GM18873 (cell line): ENCODE results near the gene F2RL2.
"Not testable (repeated sequence)": the region's sequence is repeated elsewhere in the genome, so short reads cannot be mapped to it uniquely, and the experiment has no call there.

Experiments
- ATAC-seq: cut with Tn5 transposase; IDR thresholded peaks from one replicate; pipeline ENCODE4 v1.9.1; 2021; ENCODE audit warnings: mild to moderate bottlenecking, moderate library complexity, moderate number of reproducible peaks; ENCODE audit not compliant: unreplicated experiment, low FRiP score

Gene F2RL2

DNA sequence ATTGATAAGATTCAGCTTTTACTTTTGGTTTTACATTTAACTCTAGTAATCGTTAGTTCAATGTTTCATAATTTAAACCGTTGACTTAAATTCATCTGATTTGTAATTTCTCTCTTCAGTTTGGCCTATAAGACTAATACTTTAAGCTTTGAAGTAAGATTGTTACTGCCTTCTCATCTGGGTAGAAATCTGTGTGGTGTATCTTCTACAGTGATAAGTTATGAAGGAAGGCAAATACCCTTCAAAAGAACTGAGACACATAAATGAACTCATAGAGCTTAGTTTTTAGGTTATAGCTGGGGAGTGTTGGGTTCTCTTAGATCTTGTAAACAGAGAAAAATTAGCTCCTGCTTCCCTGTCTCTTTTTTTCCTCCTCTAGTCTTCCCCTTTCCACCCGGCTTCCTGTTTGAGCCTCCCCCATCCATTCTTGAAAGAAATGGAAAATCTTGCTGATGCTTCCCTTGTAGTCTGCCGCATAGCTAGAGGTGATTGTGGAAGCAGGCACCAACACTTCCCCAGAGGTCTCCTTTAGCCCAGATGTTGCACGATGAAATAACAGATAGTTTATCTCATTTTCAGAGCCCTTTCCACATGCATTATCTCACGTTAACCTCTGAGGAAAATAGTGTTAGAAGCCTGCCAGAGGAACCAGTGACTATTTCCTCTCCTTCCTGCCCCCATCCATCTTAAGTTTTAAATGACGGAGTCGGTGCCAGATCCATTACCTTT, 2.0 kb upstream of the F2RL2 start:
- ATAC-seq, result no peak

DNA sequence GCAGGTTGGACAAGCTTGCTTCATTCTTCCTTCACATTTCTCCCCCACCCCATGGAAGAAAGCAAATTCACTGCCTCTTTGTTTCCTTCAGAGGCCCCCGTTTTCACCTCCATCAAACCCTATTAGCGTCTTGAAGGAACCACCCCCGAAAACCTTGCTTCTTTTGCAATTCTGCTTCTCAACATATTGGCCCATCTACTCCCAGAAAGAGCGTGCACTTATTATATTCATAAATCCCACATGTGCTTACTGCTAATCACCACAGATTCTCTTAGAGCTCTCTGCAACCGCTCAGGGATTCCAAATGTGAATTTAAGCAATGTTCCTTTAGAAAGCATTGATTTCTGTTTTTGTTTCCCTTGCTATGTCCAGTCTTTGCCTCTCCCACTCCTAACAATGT, 1.1 kb downstream of the F2RL2 start:
- no peak for ATAC-seq

DNA sequence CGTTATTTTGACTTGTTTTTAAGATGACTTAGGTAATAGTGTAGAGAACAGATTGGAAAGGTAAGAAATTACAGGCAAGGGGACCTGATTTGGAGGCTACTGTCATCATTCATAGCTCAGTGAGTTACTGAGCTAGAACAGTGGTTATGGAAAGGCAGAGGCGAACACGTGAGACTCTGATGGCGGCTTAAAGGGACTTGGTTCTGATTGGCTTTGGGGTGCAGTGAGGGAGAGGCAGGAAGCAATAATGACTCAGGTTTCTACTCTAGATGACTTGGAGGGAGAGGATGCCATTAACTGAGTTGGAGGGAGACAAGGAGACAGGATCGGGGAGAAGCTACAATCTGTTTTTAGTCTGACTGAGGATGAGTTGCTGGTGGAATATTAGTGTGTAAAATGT, 3.0 kb downstream of the F2RL2 start:
- no peak for ATAC-seq

DNA sequence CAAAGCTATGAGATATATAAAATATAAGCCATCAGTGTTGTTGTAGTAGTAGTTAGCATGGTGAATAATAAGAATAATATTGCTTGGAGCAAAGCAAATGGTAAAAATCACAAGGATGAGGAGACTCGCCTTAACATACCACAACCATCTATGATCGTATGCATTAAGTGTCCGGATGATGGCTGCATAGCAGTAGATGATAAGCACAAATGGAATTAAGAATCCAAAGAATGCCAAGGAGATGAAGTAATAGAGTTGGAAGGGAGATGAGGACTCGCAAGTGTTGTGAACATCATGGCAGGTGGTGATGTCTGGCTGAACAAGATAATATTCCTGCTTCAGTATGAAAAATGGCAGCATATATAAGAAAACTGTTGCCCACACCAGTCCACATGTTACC, 5.5 kb downstream of the F2RL2 start:
- ATAC-seq, result no peak

DNA sequence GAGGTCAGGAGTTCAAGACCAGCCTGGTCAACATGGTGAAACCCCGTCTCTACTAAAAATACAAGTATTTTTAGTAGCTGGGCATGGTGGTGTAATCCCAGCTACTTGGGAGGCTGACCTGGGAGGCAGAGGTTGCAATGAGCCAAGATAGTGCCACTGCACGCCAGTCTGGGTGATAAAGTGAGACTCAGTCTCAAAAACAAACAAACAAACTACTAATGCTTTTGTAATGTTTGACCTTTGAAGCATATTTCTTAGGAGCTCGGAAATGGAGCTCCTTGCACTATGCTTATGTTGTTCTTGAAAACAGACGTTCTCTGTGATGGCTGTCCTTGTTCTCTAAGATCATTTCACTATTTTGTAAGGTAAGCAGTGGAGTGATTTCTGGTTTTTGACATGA, 6.0 kb downstream of the F2RL2 start:
- no peak for ATAC-seq

DNA sequence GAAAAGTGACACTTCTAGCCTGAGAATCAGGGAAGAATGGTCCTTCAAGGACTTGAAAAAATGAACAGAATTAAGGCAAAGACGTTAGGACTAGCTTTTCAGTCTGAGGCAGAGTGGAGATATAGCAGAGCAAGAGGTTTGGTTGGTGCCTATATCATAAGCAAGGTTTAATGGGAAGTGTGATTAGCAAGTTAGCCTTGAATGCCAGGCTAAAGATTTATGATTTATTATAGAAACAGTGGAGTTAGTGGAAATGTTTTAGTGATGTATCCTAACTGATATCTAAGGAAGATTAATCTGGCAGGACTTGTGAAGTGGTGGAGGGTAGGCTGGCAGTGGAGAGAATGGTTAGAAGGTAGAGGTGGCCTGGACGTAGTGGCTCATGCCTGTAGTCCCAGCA, 7.0 kb downstream of the F2RL2 start:
- ATAC-seq, result no peak

DNA sequence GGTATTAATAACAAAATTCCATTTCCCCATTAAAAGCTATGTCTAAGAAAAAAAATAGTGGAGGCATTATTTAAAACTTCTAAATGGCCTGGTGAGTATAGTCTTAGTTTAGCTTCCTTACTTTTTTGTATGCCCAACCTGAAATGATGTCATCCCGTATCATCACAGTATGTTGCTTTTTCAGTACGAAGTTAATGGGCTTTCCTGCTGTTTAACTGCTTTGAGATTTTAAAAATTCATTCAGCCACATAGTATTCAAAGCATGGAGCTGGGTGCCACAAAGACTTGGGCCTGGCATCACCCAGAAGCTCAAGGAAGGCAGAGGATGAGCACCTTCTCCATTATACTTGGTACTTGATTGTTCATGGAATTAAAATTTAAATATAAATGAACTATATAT, 7.4 kb downstream of the F2RL2 start:
- ATAC-seq, result no peak

DNA sequence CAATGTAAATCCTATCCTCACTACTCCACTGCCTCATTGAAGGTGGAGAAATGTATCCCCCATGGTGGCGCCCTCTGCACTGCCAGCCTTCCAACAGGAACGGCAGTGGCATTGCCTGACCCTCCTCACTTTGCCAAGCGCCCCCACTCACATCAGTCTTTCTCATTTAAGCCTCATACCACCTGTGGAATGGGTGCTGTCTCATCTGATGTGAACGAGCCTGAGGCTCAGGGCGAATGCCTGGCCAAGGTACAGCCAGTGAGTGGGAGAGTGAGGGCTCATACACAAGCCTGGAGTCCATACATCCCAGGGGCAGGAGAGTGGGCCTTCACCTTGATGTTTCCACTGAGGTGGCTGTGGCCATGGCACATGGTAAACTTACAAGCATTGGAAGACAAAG, 10.3 kb downstream of the F2RL2 start:
- no peak for ATAC-seq

DNA sequence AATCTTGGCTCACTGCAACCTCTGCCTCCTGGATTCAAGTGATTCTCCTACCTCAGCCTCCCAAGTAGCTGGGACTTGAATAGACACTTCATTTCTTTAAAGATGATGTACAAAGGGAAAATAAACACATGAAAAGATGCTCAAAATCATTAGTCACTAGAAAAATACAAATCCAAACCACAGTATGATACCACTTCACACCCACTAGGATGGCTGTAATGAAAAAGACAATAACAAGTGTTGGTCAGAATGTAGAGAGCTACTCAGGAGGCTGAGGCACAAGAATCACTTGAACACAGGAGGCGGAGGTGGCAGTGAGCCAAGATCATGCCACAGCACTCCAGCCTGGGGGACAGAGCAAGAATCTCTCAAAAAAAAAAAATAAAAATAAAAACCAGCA, 13.0 kb downstream of the F2RL2 start:
- no peak for ATAC-seq

DNA sequence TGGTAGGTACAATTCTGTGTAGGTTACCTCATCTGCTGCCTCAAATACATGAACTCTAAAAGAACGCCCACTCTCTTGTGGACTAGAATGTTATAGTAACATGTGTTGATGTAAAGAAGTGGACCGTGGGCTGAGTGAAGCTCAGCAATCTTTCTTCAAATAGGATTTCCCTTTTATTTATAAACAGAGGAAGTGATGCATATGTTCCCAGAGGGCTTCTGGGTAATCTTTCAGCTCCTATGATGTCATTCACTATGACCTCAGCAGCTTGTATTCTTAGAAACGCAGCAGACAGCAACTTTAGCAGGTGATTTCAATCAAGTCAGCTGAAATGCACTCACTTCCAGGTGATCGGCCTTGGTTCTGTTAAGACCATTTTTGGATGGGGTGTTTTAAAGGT, 14.4 kb downstream of the F2RL2 start:
- no peak for ATAC-seq

DNA sequence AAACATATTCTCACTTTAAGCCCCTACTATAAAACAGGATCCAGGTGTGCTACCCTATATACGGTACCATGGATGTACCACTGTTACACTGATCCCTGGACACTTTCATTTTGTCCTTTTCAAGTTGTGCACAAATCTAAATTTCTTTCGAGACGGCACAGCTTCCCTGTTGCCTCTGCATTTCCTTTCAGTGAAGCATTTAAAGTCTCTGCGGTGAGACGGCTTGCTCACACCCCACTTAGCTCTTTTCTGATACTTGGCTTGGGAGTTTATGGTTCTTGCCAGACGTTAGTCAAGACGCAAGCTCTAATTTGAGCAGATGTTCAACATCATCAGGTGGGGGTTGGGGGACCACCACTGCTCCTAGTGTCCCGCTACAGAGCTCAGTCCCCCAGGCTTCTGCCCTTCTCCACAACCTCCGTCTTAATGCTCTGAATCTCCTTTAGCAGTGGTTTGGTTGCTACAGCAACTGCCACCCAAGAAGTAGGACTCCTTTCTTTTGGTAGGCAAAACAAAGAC, 15.8 kb downstream of the F2RL2 start:
- no peak for ATAC-seq

DNA sequence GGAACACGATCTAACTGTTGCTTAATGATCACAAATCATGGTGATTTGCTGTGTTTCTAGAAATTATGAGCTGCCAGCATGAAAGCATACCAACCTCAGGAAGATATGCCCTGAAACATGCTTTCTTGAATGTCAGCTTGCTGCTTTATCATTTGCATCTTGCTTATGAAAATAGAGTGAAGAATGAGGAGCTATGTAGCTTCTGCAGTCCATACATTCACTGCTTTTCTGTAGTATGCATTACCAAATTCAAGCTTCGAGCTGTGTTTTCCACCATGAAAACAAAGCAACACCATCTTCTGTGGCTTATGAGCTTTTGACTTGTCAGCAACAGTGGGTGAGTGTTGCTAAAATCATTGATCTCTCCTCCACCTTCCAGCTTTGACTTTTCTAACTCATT, 16.5 kb downstream of the F2RL2 start:
- no peak for ATAC-seq

DNA sequence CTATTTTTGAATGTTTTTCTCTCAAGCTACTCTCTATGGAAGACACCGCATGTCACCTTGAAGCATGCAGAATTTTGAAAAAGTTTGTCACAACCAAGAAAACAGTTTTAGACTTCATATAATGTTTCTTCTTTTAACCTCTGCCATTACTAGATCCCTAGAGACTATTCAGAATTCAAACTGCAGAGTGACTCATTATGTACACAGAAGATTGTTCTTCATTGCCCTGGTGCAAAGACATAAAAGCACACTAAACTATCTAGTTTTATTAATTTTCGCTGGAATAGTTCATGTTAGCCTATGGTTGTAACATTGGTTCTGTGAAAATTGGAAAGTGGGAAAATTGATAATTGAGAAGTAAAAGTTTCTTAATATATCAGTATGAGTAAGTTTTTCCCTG, 18.4 kb downstream of the F2RL2 start:
- no peak for ATAC-seq

DNA sequence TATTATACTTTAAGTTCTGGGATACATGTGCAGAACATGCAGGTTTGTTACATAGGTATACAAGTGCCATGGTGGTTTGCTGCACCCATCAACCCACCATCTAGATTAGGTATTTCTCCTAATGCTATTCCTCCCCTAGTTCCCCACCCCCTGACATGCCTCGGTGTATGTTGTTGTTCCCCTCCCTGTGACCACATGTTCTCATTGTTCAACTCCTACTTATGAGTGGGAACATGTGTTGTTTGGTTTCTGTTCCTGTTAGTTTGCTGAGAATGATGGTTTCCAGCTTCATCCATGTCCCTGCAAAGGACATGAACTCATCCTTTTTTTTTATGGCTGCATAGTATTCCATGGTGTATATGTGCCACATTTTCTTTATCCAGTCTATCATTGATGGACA, 19.2 kb downstream of the F2RL2 start:
- ATAC-seq, result not testable (repeated sequence)

DNA sequence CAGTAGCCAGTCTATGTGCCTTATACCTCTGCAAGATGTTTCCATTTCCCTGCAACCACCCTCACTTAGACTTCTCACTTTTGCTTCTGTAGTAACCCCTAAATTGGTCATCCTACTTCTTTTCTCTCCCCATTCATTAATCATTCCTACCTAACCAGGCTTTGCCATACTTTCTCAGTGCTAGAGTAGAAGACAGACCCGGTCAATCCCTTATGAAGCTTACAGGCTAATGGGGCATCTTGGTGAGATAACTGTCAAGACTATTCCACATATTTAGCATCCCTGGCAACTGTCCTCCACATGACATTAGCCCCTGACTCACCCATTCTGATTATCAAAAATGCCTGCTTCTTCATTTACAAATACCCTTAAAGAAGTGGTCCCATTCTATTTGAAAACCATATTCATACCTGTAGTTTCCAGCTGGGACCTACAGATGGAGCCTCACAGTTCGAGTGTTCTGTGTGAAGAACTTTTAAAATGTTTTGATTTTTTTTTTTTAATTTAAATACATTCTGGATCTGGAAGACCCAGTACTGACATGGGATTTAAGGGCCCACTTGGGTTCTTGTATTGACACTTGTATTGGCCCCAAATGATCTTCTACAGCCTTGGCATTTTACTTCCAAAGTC, 21.0 kb downstream of the F2RL2 start:
- no peak for ATAC-seq

DNA sequence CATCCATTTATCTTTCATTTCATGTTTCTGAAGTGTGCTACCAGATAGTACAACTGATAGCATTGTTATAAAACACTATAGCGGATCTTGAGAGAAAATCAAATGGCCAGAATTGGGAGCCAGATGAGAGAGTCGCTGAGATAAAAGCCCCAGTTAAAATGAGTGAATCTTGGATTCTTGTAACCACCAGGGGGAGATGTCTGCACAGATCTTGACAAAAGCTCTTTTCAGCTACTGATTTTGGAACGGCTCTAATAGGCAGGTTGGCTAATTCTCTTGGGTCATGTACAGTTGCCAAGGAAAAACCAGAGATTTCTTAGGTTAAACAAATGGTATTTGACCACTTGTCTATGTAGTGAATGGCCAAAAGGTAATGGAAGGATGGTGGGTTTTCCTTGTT, 21.7 kb downstream of the F2RL2 start:
- no peak for ATAC-seq

DNA sequence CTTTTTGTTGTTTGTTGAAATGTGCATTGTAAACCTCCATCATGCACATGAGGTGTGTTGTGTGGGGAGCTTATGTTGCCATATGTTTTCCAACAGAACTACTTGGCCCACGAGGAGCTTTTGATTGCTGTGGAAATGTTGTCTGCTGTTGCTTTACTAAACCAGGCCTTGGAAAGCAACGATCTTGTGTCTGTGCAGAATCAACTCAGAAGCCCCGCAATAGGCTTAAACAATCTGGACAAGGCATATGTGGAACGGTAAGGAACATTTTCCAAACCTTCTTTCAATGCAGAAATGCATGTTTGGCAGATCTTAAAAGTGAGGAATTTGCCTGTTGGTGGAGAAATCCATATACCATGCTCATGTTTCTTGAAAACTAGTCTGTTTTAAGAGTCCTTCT, 22.5 kb downstream of the F2RL2 start:
- ATAC-seq, result no peak

DNA sequence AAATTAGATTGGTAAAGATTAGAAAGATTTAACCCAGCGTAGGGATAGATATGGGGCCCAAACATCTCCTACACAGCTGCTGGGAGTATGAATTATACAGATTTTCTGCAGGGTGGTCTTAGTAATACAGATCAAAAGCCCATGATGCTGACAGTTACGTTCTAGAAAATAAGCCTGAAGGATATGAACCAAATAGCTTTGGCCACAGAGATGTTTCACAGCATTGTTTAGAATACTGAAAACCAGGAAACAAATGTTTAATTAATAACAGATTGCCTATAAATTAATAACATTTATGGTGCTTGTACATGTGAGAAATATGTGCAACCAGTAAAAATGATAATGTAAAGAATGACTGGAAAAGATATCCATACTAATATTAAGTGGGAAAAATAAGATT, 24.7 kb downstream of the F2RL2 start:
- ATAC-seq, result no peak

DNA sequence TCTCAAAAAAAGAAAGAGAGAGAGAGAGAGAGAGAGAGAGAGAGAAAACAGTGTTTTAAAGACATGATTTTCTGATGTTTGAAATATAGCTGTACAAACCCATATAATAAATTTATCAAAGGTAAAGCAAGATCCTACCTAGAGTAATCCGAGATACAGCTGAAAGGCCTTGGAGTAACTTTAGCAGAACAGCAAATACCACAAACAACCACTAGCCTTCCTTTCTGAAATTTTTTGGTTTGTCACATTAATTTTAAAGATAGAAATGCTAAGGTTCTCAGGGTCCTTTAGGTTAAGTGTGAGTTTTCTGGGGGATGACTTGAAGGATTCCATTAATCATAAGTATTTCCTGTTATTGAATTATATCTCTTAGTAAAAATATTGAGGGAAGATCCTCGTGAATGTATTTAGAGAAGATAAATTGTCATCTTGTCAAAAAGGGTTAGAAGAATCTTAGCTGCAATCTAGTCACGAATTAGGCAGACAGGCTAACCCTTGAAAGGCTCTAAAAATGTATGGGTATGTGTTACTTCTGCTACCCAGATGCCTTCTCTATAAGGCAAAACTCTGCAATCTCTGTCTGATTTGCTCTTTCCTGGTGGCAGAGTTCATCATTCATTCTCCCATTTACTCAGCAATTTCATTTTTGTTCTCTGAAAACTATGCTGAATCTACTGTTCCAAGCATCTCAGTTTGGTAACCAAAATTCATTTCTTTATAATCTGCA, 27.3 kb downstream of the F2RL2 start:
- ATAC-seq, result no peak

DNA sequence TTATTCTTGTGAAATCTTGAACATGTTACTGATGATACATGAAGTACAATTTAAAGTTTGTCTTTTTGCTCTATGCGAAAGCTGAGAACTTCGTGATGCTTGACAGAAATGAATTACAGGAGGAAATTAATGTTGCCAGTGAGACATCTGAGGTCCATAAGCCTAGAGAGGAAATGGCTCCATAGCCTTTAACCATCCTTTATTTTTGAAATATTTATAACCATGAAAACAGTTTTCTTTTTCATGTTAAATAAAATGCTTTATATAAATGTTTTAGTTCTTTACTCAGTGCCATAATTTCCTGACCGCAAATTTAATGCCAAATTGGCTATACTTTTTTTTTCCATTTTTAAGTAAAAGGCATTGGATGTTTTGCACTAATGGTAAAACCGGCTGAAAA, 29.1 kb downstream of the F2RL2 start:
- no peak for ATAC-seq

DNA sequence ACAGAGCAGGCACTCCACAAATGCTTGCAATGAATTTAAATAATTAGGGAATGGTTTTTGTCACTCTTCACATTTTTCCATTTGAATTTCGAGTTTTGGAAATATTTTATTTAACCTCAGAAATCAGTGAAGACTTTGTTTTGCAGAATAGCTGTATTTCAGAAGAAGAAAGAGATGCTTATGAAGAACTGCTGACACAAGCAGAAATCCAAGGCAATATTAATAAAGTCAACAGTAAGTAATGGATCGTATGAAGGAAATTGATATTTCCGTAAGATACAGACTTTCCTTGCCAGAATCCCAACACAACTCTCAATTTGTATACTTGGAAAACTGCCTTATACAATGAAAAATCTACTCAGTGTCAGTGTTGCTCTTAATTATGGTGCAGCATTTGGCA, 30.5 kb downstream of the F2RL2 start:
- no peak for ATAC-seq

DNA sequence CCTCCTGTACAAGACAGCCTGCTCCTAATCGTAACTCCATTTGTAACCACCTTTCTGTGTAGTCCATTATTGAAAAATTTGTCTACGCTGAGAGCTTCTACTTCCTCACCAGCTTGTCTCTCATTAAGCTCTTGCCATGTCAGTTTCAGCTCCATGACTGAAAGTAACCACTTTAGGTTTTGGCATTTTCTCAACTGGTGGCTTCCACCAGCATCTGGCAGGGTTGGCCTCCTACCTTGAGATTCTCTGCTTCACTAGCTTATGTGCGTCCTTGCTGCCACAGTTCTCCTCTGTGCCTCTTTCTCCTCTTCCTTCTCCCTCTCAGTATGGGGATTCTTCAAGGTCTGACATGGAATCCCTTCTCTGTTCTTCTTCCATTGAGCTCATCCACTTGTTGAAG, 31.8 kb downstream of the F2RL2 start:
- no peak for ATAC-seq
